IMR-90 (cell line): ENCODE results near the gene SWAP70.

Experiments
- BHLHE40 ChIP-seq: fragments of 150-350 bp; IDR thresholded peaks from 2 replicates; pipeline ENCODE4 v1.6.1; 2016; ENCODE audit warnings: mild to moderate bottlenecking, low read depth, low read length
- CEBPB ChIP-seq: IDR thresholded peaks from 2 replicates; pipeline ENCODE4 v1.6.1; 2012; ENCODE audit warnings: low read depth, low read length, improper control_type of control experiment
- CHD1 ChIP-seq: IDR thresholded peaks from 2 replicates; pipeline ENCODE4 v1.6.1; 2012; ENCODE audit warnings: low read depth, low read length, improper control_type of control experiment
- CTCF ChIP-seq: conservative IDR thresholded peaks from 2 replicates; pipeline ENCODE4 v1.5.1; 2012; ENCODE audit warnings: mild to moderate bottlenecking, low read depth, low read length, improper control_type of control experiment
- FOS ChIP-seq: fragments of 150-350 bp; IDR thresholded peaks from 2 replicates; pipeline ENCODE4 v1.6.1; 2016; ENCODE audit warnings: low read depth, low read length
- MAZ ChIP-seq: IDR thresholded peaks from 2 replicates; pipeline ENCODE4 v1.6.1; 2012; ENCODE audit warnings: low read depth, mild to moderate bottlenecking, low read length, improper control_type of control experiment, moderate library complexity, borderline replicate concordance
- MXI1 ChIP-seq: IDR thresholded peaks from 2 replicates; pipeline ENCODE4 v1.6.1; 2012; ENCODE audit warnings: low read depth, mild to moderate bottlenecking, low read length, moderate library complexity, borderline replicate concordance
- POLR2A ChIP-seq: IDR thresholded peaks from 2 replicates; pipeline ENCODE4 v1.6.1; 2012; ENCODE audit warnings: mild to moderate bottlenecking, low read depth, low read length
- RAD21 ChIP-seq: IDR thresholded peaks from 2 replicates; pipeline ENCODE4 v1.6.1; 2012; ENCODE audit warnings: low read length, improper control_type of control experiment
- RCOR1 ChIP-seq: IDR thresholded peaks from 2 replicates; pipeline ENCODE4 v1.6.1; 2012; ENCODE audit warnings: mild to moderate bottlenecking, low read length, improper control_type of control experiment; ENCODE audit not compliant: insufficient replicate concordance
- RFX5 ChIP-seq: IDR thresholded peaks from 2 replicates; pipeline ENCODE4 v1.8.0; 2012; ENCODE audit warnings: low read depth, mild to moderate bottlenecking, low read length, moderate library complexity
- SMC3 ChIP-seq: fragments of 150-350 bp; IDR thresholded peaks from 2 replicates; pipeline ENCODE4 v1.6.1; 2016; ENCODE audit warnings: low read depth, mild to moderate bottlenecking, antibody characterized with exemption, low read length, moderate library complexity
- USF2 ChIP-seq: fragments of 150-350 bp; IDR thresholded peaks from 2 replicates; pipeline ENCODE4 v1.6.1; 2017; ENCODE audit warnings: mild to moderate bottlenecking, antibody characterized with exemption, low read length, low read depth
- TF ChIP-seq, protein P1 (sequence below): fragments of 150-350 bp; IDR thresholded peaks from 2 replicates; pipeline ENCODE4 v1.6.1; 2016; ENCODE audit warnings: low read depth, mild to moderate bottlenecking, low read length, moderate library complexity, borderline replicate concordance

- TF ChIP-seq CTCF (no peak), MAZ (no peak), CEBPB (no peak), POLR2A (no peak), FOS (no peak), BHLHE40 (no peak), USF2 (no peak), RCOR1 (no peak), RFX5 (no peak), RAD21 (no peak), SMC3 (no peak), MXI1 (no peak), CHD1 (no peak)
- TF ChIP-seq, protein P1, sequence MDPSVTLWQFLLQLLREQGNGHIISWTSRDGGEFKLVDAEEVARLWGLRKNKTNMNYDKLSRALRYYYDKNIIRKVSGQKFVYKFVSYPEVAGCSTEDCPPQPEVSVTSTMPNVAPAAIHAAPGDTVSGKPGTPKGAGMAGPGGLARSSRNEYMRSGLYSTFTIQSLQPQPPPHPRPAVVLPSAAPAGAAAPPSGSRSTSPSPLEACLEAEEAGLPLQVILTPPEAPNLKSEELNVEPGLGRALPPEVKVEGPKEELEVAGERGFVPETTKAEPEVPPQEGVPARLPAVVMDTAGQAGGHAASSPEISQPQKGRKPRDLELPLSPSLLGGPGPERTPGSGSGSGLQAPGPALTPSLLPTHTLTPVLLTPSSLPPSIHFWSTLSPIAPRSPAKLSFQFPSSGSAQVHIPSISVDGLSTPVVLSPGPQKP = no peak
Measured at GRCh38 chr11:9732453-9732852, 68.6 kb downstream of the SWAP70 start.
